ENCODE measurements around the gene CSK.
A peak's percentile ranks its signal among the peaks of the same experiment; 100 is the strongest.

CSK gene

GRCh38 chr15:74801311-74801997 lies 19.6 kb downstream of the CSK start:
- DNase-seq (ENCODE audit: low read depth, low spot score): no peak

GRCh38 chr15:74802290-74802689 lies 20.4 kb downstream of the CSK start:
- no peak for DNase-seq (ENCODE audit: low read depth, low spot score)

GRCh38 chr15:74802862-74803447 lies 21.1 kb downstream of the CSK start:
- DNase-seq (ENCODE audit: low read depth, low spot score): no peak

- no peak for DNase-seq (ENCODE audit: low read depth, low spot score)
Observed at GRCh38 chr15:74804935-74805334, 23.1 kb downstream of the CSK start.

GRCh38 chr15:74807282-74807681 lies 25.4 kb downstream of the CSK start:
- no peak for DNase-seq (ENCODE audit: low read depth, low spot score)

GRCh38 chr15:74808078-74808839 lies 26.4 kb downstream of the CSK start:
- DNase-seq (ENCODE audit: low read depth, low spot score): no peak

GRCh38 chr15:74808840-74809229 lies 27.0 kb downstream of the CSK start:
- DNase-seq (ENCODE audit: low read depth, low spot score): no peak

GRCh38 chr15:74809242-74809641 lies 27.4 kb downstream of the CSK start:
- DNase-seq (ENCODE audit: low read depth, low spot score): no peak

- DNase-seq (ENCODE audit: low read depth, low spot score): peak; percentile 40
Observed at GRCh38 chr15:74809956-74810355, 28.1 kb downstream of the CSK start.

- no peak for DNase-seq (ENCODE audit: low read depth, low spot score)
Observed at GRCh38 chr15:74812533-74812932, 30.7 kb downstream of the CSK start, which contains the start of gene LMAN1L. Gene LMAN1L, plus strand, starts transcription at chr15:74812835. Its CDS starts 20 bp downstream, at chr15:74812855.

GRCh38 chr15:74815121-74815934 lies 33.4 kb downstream of the CSK start:
- peak; percentile 38 for DNase-seq (ENCODE audit: low read depth, low spot score)

- DNase-seq (ENCODE audit: low read depth, low spot score): no peak
Observed at GRCh38 chr15:74815961-74816360, 34.1 kb downstream of the CSK start.

- DNase-seq (ENCODE audit: low read depth, low spot score): no peak
Observed at GRCh38 chr15:74816624-74817369, 34.9 kb downstream of the CSK start.

GRCh38 chr15:74817370-74817737 lies 35.5 kb downstream of the CSK start:
- peak; percentile 39 for DNase-seq (ENCODE audit: low read depth, low spot score)

GRCh38 chr15:74820056-74820455 lies 38.2 kb downstream of the CSK start:
- DNase-seq (ENCODE audit: low read depth, low spot score): no peak

- DNase-seq (ENCODE audit: low read depth, low spot score): no peak
Observed at GRCh38 chr15:74821091-74821789, 39.4 kb downstream of the CSK start.

- DNase-seq (ENCODE audit: low read depth, low spot score): no peak
Observed at GRCh38 chr15:74821790-74822158, 39.9 kb downstream of the CSK start.

- DNase-seq (ENCODE audit: low read depth, low spot score): no peak
Observed at GRCh38 chr15:74822233-74822632, 40.4 kb downstream of the CSK start.

- no peak for DNase-seq (ENCODE audit: low read depth, low spot score)
Observed at GRCh38 chr15:74823324-74823723, 41.4 kb downstream of the CSK start.

GRCh38 chr15:74824976-74825375 lies 43.1 kb downstream of the CSK start:
- no peak for DNase-seq (ENCODE audit: low read depth, low spot score)

GRCh38 chr15:74825866-74826265 lies 44.0 kb downstream of the CSK start:
- DNase-seq (ENCODE audit: low read depth, low spot score): no peak
